HG03520 (cell line): ENCODE measurements around the gene LCOR.
A peak's percentile ranks its signal among the peaks of the same experiment; 100 is the strongest.

Experiments used
- ATAC-seq: cut with Tn5 transposase; IDR thresholded peaks from one replicate; pipeline ENCODE4 v1.9.1; 2021; ENCODE audit warnings: mild to moderate bottlenecking, moderate library complexity; ENCODE audit not compliant: unreplicated experiment

Gene LCOR

DNA sequence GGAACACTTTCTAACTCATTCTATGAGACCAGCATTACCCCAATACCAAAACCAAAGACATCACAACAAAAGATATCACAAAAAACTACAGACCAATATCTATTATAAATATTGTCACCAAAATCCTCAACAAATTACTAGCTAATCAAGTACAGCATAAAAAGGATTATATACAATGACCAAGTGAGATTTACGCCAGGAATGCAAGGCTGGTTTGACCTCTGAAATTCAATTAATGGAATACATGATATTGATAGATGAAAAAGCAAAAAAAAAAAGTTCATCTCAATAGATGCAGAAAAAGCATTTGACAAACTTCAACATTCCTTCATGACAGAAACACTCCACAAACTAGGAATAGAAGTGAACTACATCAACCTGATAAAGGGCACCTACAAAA, 175.3 kb downstream of the LCOR start:
- ATAC-seq, result no peak

DNA sequence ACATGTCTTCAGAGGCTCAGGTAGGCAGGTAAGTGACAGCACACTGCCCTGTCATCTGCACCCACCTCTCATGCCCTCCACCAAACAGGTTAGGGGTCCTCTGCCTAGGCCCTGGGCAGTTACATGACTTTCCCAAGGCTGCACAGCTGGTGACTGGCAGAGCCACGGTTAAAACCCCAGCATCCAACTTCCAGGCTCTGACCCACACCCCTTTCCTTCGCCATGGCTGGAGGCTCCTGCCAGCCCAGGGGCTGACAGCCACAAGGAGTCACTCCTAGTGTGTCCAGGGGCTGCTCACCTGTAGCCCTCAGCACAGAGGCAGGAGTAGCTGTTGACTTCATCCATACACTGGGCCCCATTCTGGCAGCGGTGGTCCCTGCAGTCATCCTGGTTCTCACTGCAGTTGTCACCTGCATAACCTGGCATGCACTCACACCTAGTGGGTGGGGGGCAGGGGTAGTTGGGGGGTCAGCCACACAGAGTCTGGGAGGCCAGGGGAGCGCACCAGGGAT, 178.7 kb downstream of the LCOR start:
- ATAC-seq, result no peak

DNA sequence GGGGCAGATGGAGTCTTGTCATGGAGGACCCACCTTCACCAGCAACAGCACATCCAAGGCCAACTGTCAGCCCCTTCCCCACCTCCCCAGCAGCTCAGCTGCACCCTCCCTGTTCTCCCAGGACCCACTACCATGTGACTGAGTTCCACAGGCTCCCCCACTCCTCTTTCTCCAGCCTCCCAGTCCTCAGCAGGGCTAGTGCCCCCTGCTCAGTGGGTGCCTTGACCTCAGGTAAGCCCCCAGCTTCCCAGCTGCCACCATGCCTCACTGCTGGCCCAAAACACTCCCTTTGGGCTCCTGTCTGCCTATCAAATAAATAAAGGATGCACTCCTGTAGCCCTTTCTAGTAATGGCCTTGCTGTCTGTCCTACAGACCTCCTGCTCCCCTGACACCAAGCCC, 179.3 kb downstream of the LCOR start:
- ATAC-seq, result no peak

DNA sequence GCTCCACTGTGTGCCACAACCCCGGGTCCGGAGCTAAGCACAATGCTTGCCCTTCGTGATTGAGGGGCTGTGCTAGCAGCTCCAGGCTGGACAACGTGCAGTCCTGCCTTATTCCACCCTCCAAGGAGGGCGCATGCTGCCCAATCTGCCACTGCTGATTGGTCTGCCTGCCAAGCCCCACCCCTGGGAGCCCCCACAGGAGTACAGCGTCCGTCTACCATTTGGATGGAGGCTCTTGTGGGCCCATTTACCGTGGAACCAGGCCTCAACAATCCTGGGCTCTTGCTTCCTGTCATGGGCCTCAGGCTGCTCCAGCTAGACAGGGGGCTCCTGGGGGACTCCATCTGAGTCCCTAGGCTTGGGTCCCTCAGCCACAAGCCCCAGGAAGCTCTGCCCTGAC, 180.4 kb downstream of the LCOR start:
- no peak for ATAC-seq

DNA sequence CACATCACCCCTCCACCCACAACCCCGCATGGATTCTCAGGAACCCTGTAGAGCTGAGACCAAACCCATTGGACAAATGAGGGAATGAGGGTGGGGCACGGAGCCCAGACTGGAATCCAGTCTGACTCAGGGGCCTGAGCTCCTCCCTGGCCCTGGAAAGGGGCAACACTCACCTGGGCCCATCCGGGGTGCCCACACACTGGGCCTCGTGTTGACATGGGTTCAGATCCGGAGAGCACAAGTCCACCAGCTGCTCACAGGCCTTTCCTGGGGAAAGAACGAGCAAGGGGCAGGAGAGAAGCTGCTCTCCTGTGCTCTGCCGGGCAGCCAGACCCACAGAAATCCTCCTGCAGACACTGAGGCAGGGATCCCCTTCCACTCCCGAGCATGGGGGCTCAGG, 181.5 kb downstream of the LCOR start:
- no peak for ATAC-seq

DNA sequence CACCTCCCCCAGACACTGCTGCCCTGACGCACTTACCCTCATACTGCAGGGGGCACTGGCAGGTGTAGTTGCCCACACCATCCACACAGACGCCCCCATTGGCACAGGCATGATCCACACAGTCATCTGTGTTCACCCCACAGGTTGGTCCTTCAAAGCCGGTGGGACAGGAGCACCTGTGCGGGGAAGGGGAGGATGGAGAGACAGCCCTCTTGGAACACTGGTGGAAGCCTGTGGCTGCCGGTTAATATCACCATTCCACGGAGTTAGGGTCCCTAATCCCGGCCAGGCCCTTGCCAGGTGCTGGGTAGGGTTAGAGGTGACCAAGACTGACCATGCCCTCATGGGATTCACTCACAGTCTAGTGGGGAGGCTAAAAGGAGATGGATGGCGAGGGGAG, 181.9 kb downstream of the LCOR start:
- ATAC-seq, result no peak

DNA sequence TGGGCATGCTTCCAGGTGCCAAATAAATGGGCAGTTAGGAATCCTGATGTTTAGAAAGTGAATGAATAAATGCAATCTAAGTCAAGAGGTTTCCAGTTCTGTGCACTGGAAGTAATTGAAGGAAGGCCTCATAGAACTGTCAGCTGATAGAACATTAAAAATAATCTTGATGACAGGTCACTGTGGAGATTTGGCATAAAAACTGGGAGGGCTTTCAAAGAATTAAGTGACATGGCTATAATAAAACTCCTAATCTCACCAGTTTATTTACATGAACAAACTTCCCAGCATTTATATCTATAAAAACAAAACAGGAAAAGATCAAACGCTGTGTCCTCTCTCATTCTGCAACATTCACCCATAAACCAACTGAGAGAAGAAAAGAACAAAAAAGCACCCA, 183.1 kb downstream of the LCOR start:
- no peak for ATAC-seq

DNA sequence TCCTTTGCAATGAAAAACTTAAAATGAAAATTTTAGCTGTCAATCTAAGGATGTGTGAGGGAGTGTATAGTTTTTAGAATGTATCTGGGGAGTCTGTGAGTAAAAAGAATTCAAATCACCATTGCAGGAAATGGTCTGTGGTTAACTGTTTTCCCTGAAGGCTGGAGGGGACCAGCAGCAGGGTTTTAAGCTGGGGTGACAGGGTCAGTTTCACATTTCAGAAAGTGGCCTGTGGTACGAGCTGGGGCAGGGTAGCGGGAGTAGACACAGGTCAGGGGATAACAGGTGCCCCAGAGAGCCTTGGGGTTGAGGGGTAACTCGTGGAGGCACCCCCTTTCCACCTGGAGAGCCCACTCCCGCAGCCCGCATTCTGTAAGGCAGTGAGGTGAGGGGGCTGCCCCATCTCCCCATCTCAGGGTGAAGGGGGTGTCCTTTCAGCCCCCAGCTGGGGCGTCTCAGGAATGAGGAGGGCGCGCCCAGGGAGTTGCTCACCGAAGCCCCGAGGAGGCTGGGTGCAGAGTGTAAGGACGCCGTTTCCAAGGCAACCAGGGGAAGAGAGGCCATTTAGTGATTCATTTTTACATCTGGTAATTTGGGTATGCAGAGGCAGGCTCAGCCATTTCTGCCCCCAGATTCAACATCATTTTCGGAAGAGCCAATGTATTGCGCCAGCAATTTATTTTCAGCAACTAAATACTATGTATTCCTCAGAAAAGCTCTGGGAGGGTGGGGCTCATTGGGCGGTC, 184.8 kb downstream of the LCOR start:
- ATAC-seq, result peak; percentile 72

DNA sequence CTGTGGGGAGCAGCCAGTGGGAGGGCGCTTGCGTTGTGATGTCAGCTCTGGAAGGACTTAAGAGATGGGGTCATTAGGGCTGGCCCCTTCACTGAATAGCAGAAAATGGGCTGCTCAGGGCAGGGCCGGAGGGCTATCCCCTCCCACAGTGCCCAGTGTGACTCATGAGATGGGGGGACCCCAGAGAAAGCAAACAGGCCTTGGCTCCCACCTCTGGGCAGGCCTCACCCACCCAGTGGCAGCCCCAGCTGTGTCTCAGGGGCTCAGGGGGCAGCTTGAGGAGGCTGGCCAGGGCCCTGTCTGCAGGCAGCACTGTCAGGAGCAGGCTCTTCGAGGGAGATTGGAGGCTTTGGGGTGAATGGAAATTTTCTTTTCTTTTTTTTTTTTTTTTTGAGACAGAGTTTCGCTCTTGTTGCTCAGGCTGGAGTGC, 185.4 kb downstream of the LCOR start:
- no peak for ATAC-seq

DNA sequence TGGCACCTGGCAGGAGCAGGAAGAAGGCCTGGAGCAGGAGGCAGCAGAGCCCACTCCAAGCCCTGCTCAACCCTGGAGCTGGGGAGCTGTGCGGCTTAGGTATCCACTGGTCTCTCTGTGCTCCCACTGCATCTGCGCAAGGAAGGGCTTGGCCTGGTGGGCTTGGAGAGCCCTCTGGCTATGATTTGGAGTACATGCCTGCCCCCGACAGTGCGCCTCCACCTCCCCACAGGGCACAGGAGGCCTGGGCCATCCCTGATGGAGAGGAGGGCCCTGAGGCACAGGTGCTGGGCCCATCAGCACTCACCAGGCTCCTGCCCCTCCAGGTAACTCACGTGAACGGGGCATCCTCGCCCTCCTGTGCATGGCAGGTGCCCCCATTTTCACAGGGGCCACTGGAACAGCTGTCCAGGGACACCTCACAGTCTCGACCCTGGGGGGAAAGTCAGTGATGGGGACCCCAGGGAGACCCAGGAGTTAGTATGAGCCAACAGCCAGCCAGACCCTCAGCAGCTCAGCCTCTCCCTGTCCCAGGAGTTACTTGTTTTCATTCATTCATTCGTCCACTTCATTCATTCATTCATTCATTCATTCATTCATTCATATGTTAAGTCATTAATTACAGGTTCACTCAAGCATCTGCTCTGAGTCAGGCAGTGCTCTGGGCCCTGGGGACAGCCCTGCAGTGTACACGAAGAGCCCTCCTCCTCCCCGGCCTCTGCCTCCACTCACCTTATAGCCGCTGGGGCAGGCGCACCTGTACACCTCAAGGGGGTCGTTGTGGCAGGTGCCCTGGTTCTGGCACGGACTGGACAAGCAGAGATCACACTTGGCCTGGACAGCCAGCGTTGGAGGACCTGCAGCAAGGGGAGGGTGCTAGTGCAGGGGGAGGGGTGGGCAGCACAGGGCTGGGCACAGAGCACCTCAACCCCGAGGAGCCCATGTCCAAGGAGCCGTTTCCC, 186.4 kb downstream of the LCOR start:
- ATAC-seq, result no peak

DNA sequence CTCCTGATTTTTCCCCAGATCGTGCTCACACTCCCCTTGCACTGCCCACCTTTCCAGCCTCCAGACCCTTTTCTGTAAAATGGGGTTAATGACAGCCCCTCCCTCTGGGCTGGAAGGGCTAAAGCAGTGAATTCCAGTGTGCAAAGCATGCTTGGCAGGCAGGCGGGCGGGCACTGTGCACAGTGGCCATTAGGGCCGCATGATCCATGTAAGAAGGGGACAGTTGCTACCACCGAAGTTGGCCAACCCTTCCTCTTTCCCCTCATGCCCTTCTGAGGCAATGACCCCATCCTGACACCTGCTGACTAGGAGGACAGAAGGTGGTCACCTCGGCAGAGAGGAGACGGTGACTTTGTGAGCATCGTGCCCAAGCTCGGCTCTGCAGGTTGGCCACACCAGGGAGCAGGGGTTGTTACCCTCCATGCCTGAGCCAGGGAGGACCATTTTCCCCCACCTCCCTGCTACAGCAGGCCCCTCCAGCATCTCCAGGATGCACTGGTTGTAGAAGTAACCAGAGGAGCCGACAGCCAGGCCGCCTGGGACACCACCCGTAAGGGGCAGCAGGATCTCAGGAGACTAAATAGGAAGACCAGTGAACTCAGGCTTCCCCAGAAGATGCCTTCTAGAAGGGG, 187.2 kb downstream of the LCOR start:
- ATAC-seq, result no peak

DNA sequence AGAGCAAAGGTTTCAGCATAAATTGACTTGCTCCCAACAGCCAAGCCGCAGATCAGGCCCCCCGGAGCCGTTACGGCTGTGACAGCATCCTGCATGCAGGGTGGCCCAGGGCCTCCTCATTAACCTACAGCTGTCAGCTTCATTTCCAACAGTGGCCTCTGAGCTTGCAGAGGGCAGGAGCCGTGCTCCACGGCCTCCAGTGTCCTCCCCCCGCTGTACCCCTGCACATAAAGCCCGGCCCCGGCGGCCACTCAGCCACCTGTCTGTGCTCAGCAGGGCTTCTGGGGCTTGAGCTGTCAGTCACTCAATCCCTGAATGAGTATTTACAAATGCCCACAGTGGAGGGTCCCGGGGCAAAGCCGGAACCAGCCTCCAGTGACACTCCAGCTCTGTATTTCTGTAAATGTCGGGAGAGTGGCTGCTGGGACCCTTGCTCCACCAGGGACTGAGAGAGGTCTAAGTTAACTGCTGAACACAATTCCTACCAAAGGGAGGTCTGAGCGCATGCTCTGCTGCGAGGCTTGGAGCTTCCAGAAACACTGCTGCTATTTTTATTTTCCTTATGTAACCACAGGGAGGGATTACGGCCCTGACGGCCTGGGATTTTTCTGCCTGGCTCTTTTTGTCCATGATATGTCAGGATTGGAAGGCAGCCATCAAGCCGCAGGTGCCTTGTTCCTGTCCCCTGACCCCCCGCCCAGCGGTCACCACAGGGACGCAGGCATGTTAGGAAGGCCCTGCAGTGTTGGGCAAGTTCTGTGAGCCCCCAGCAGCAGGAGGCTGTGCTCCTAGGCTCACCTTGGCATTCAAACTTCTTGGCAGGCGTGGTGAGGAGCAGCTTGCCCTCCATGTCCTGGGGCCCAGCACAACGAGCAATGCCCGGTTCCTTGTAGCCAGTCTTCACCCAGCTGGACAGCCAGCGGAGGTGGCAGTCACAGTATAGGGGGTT, 188.6 kb downstream of the LCOR start:
- ATAC-seq, result no peak

DNA sequence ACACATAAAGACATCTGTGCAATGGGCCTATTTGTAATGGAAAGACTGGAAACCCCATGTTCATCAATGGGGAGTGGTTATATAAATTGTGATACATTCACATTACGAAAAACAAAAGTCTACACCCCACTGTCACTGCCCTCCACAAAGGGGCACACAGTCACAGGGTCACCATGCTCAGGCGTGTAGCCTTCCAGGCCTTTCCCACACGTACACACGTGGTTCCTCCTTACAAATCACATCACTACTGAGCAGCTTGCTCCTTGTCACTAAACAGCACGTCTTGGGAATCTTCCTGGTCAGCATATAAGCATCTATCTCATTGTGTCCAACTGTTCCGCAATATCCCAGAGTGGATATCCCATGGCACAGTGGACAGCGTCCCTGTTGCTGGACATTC, 190.5 kb downstream of the LCOR start:
- ATAC-seq, result no peak

DNA sequence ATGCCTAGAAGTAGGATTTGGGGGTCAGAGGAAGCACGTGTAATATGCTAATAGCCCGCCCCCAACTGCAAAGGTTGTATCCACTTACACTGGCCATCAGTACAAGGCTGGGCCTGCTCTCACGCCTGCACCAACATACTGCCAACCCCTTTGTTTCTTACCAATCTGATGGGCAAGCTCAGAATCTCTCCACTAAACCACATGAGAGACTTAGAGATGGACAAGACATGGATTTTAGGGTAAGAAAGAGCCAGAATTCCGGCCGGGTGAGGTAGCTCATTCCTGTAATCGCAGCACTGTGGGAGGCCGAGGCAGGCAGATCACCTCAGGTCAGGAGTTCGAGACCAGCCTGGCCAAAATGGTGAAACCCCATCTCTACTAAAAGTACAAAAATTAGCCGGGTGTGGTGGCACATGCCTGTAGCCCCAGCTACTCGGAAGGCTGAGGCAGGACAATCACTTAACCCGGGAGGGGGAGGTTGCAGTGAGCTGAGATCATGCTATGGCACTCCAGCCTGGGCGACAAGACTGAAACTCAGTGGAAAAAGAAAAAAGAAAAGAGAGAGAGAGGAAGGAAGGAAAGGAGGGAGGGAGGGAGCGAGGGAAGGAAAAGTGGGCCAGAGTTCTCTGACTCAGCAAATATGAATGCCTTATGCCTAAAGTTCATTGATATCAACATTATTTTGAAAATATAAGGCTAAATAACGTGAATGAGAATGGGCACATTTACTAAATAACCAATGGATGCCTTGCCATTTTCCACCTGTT, 191.5 kb downstream of the LCOR start:
- no peak for ATAC-seq

DNA sequence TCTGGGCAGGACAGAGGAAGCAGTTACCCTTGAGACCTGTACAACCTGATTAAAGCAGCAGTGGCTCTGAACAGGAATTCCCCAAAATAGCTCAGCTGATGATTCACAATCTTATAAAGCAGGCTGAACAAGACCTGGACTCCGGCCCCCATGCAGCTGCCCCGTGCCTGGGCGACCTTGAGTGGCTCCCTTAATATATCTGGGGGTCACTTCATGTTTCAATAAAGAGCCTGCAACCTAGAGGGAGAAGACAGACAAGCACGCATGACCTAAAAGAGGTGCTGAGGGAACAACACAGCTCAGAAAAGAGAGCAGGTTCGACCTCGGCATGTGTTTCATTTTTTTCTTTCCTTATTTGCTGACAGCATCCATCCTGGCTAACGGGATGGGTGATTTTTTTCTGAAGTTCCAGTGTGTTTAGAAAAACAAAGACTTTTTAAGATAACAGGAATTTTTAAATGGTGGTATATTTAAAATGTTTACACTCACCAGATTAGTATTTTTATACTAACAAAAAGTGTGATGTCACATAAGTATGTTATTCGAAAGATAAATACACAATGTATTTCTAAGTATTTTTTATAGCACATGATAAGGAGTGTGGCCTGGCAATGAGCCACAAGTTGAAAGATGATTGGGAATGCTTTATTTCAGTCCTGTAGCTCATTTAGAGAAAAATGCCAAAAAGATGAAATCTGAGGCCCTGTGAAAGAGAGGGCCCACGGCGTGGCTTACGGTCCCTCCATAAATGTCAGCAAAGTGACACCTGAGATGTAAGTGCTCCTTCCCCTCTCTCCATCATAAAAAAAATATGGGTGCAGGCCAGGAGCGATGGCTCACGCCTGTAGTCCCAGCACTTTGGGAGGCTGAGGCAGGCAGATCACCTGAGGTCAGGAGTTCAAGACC, 192.3 kb downstream of the LCOR start:
- ATAC-seq, result no peak

DNA sequence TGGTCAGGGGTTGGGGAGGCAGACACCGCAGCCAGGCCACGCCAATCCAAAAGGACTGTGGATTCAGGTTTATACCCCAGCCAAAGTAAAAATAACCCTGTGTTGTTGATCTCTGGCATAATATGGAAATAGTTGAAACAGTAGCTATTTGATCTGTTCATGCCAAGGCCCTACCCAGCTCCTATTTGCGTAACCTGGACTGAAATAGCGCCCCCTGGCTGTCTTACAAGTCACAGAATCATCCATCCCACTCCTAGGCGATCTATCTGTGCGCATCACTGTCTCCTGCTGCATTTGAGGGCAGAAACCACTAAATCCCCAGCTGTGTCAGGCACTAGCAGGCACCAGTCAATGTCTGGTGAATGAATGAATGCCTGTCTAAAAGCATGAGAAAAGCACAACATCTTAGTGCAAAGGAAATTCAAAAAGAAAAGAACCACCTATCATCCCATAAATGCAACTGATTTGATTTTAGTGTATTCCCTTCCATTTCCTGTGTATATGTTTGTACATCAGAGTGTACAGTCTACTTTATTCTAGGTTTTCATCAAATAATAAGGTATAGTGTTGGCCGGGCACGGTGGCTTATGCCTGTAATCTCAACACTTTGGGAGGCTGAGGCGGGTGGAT, 193.6 kb downstream of the LCOR start:
- ATAC-seq, result no peak

DNA sequence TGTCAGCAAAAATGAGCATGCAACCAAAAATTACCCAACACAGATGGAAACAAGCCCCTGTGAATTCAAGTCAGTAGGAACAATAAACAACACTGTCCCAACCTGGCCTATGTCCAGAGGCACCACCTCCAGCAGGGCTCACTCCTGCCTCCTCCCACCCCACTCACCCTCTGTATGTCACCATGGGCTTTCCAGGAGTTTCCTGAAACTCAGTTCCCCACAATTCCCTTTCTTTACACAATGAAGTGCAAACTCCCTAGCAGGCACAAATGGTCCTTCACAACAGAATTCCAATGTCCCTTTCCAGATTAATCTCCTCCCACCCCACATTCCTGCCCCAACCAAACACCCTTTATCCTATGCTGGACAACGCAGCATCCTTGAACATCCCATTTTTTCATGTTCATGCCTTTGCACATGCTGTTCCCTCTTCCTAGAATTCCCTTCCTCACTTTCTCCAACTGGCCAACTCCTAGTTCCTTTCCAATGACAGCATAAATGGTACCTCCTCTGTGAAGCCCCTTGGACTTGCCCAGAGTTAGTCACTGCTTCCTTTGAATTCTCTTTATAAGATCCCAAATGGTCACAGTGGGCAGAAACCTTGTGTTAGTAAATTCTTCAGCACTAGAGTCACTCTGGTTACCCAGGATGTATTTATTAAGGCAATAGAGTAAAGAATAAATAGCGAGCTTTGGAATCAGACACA, 196.2 kb downstream of the LCOR start:
- ATAC-seq, result no peak

DNA sequence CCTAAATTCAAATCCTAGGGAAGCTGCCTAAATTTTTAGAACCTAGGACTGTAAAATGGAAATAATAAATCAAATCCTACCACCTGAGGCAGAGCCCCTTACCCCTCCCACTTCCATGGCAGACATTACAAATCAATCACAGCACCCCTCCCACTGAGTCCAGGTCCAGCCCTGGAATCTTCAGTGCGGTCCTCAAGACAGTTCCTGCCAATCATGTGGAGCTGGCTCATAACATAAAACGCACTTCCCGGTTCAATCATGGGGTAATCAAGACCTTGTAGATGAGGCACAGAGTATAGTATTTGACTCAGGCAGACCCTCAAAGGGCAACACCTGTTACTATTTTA, 196.7 kb downstream of the LCOR start:
- no peak for ATAC-seq
